Retinal pigment epithelial cell (primary cell): ENCODE data around the gene HOXC6.

Source experiments
- DNase-seq: peaks from one replicate; pipeline ENCODE4 v3.0.0-alpha.2; 2010; ENCODE audit warnings: low read depth
- H3K4me3 ChIP-seq: 2 replicates; pipeline ENCODE4 v1.5.1; 2011; ENCODE audit warnings: mild to moderate bottlenecking, low read length, control low read depth, moderate library complexity
- TF ChIP-seq, protein P1 (sequence below): conservative IDR thresholded peaks from 2 replicates; pipeline ENCODE4 v1.5.1; 2011; ENCODE audit warnings: low read depth, low read length, control low read depth, inconsistent platforms

The HOXC6 gene

DNA sequence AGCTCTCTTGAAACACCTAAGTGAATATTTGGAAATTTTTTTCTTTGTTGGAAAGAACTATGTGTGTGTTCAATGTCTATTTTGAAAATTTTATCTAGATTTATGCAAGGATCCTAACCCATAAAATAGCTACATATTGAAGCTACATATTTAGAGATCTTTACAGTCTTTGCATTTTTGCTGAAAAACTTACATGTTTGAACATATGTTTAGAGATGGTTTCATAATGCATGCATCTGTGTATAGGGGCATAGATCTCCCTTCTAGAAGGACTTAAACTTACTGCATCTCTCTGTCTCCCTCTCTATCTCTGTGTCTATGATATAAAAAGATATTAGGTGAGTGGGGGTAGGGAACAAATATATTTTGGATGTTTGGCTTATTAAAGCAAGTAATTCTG is 17.2 kb downstream of the HOXC6 start:
- H3K4me3 ChIP-seq, result no peak overlapping the region
- DNase-seq, result no peak
- TF ChIP-seq, protein P1, sequence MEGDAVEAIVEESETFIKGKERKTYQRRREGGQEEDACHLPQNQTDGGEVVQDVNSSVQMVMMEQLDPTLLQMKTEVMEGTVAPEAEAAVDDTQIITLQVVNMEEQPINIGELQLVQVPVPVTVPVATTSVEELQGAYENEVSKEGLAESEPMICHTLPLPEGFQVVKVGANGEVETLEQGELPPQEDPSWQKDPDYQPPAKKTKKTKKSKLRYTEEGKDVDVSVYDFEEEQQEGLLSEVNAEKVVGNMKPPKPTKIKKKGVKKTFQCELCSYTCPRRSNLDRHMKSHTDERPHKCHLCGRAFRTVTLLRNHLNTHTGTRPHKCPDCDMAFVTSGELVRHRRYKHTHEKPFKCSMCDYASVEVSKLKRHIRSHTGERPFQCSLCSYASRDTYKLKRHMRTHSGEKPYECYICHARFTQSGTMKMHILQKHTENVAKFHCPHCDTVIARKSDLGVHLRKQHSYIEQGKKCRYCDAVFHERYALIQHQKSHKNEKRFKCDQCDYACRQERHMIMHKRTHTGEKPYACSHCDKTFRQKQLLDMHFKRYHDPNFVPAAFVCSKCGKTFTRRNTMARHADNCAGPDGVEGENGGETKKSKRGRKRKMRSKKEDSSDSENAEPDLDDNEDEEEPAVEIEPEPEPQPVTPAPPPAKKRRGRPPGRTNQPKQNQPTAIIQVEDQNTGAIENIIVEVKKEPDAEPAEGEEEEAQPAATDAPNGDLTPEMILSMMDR, result no peak

GRCh38 chr12:54045868-54046521 is 17.8 kb downstream of the HOXC6 start:
- H3K4me3 ChIP-seq, result no peak overlapping the region
- TF ChIP-seq, protein P1, result no peak
- no peak for DNase-seq

- DNase-seq, result no peak
- TF ChIP-seq, protein P1, result no peak
- no peak overlapping the region for H3K4me3 ChIP-seq
Measured at GRCh38 chr12:54046809-54047159, 18.5 kb downstream of the HOXC6 start.

DNA sequence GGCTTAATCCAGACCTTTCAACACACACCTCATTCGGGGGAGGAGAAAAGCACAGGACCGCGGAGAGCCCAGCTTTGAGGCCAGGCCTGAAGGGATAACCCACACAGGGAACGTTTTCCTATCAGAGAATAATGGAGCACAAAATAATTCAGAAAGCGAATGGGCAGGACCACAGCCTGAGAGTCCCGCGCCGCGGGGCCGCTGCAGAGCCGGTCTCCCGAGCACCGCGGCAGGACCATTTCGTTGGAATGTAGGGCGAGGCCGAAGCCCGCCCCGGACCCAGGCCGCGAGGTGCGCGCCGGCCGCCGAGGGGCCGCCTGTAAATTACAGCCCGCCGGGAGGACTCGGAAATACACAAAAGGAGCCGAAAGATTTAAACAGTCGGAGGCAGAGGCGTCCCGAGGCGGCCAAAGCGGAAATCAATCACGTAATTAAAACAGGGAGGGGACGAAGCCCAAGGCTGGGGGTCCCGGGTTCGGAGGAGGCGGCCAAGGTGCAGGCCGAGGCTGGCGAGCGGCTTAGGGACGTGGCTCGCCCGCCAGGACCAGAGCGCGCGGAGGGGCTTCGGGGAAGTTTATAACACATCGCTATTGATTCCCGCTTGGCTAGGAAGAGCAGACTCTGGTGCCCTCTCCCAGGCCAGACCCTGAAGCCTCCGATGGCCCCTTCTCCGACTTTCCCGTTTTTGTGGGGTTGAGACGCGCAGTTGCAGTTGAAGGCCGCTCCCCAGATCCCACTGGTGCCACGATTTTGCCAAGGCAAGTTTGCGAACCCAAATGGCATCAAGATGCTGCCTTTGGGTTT is 19.1 kb downstream of the HOXC6 start:
- no peak overlapping the region for H3K4me3 ChIP-seq
- DNase-seq, result no peak
- TF ChIP-seq, protein P1, result no peak

GRCh38 chr12:54047964-54048303 is 19.7 kb downstream of the HOXC6 start:
- no peak for DNase-seq
- no peak overlapping the region for H3K4me3 ChIP-seq
- TF ChIP-seq, protein P1, result no peak

DNA sequence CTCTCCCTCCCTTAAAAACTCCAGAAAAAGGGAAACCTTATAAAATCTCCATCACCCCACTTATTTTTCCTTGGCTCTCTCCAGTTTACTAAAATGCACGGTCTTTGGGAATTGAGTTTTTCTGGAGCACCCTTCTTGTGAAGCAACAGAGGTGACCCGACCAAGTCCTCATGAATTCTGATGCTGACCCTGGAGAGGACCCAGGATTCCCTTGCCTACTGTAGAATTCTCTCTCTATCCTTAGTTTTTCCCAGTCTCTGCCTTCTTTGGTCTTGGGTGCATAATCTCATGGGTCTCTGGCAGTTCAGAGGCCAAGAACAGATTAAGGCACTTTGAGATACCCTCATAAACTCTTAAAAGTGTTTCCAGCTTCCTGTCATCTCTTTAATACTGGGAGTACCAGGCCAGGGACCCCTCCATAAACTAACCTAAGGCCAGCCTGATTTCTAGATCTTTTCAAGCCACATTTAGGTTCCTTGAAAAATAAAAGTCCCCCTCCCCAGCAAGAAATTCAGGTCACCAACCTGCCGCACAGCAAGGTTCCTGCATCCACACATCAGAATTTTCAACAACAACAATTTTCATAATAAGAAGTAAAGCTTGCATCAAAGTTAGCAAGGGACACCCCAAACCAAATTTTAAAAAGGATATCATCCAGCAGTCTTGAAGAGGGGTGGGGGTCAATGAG is 20.3 kb downstream of the HOXC6 start:
- TF ChIP-seq, protein P1, result no peak

More for the DNA sequence above, 20.3 kb downstream of the HOXC6 start:
- DNase-seq, result no peak
- H3K4me3 ChIP-seq, result no peak overlapping the region
